ENCODE measurements around the gene TLR6.

TLR6 gene

GRCh38 chr4:38822748-38823303, 33.8 kb downstream of the TLR6 start:
- peaks cover 3% of the 10 kb centered on the region for H3K79me1 ChIP-seq (replicated peaks; ENCODE audit: low read length, poor library complexity, severe bottlenecking)
- peak overlapping the region in 1 of 2 experiments; percentile 7 for H3K18ac ChIP-seq (ENCODE audit: low read depth in 1 of 2, low read length in 2 of 2)

GRCh38 chr4:38821739-38822138, 34.9 kb downstream of the TLR6 start:
- 62% methylated on average over 1 of the region's 3 CpGs for WGBS
- Histone ChIP-seq H3K14ac (ENCODE audit: low read length in 2 of 2) (no peak overlapping the region), H2AFZ (ENCODE audit: low read depth, low read length) (no peak overlapping the region)

More at GRCh38 chr4:38822748-38823303, 33.8 kb downstream of the TLR6 start:
- 90% methylated on average over 5 of the region's 5 CpGs for WGBS
- no peak overlapping the region for H2BK15ac ChIP-seq (ENCODE audit: low read depth, poor library complexity, severe bottlenecking)
- no peak overlapping the region for H3K27ac ChIP-seq (ENCODE audit: low read length, poor library complexity, severe bottlenecking)
- no peak overlapping the region for H2BK120ac ChIP-seq (ENCODE audit: low read depth, low read length)
- no peaks in the 10 kb centered on the region for H3K27me3 ChIP-seq (ENCODE audit: control insufficient read depth in 1 of 2, insufficient read depth in 1 of 2, low read length in 2 of 2)
- H3K4me1 ChIP-seq (ENCODE audit: control insufficient read depth, insufficient read depth, low read depth, low read length): peaks cover 2% of the 10 kb centered on the region
- DNase-seq: no peak
- no peak overlapping the region for H2AK5ac ChIP-seq (ENCODE audit: low read length, severe bottlenecking)
- no peak overlapping the region for H2BK5ac ChIP-seq (ENCODE audit: low read depth, low read length, poor library complexity, severe bottlenecking)
- H3K4me3 ChIP-seq (ENCODE audit: insufficient read depth in 1 of 2, low read depth in 1 of 2, low read length in 2 of 2): no peak overlapping the region
- no peak overlapping the region for H4K8ac ChIP-seq (ENCODE audit: low read length)
- H3K23ac ChIP-seq (ENCODE audit: low read length in 2 of 2): no peak overlapping the region
- no peak overlapping the region for H3K9ac ChIP-seq (ENCODE audit: low read length)
- no peak overlapping the region for H2BK12ac ChIP-seq (ENCODE audit: low read length in 2 of 2)
- H3K36me3 ChIP-seq (ENCODE audit: control insufficient read depth in 1 of 2, insufficient read depth in 2 of 2, low read depth in 1 of 2, low read length in 2 of 2): peaks cover 0 to 2% of the 10 kb centered on the region in 2 experiments
- no peak overlapping the region for H3K4ac ChIP-seq (ENCODE audit: low read depth in 1 of 2, low read length in 2 of 2)
- H4K91ac ChIP-seq (ENCODE audit: low read length): no peak overlapping the region
- H3K9me3 ChIP-seq (ENCODE audit: control insufficient read depth, low read length): no peaks in the 10 kb centered on the region
- H2AFZ ChIP-seq (ENCODE audit: low read depth, low read length): no peak overlapping the region
- no peak overlapping the region for H3K4me2 ChIP-seq (ENCODE audit: low read length, poor library complexity, severe bottlenecking)
- no peak overlapping the region for H3K14ac ChIP-seq (ENCODE audit: low read length in 2 of 2)

GRCh38 chr4:38820329-38821061, 36.1 kb downstream of the TLR6 start:
- H3K4me1 ChIP-seq (ENCODE audit: control insufficient read depth, insufficient read depth, low read depth, low read length): peaks cover 2% of the 10 kb centered on the region
- no peak overlapping the region for H3K23ac ChIP-seq (ENCODE audit: low read length in 2 of 2)
- H3K79me1 ChIP-seq (replicated peaks; ENCODE audit: low read length, poor library complexity, severe bottlenecking): peaks cover 2% of the 10 kb centered on the region
- WGBS: 90% methylated on average over 2 of the region's 4 CpGs
- no peak overlapping the region for H3K4me3 ChIP-seq (ENCODE audit: insufficient read depth in 1 of 2, low read depth in 1 of 2, low read length in 2 of 2)
- no peak overlapping the region for H2BK5ac ChIP-seq (ENCODE audit: low read depth, low read length, poor library complexity, severe bottlenecking)
- no peak for DNase-seq
- H4K8ac ChIP-seq (ENCODE audit: low read length): no peak overlapping the region
- H2BK15ac ChIP-seq (ENCODE audit: low read depth, poor library complexity, severe bottlenecking): no peak overlapping the region
- no peak overlapping the region for H2AK5ac ChIP-seq (ENCODE audit: low read length, severe bottlenecking)
- no peak overlapping the region for H3K14ac ChIP-seq (ENCODE audit: low read length in 2 of 2)
- no peak overlapping the region for H3K4me2 ChIP-seq (ENCODE audit: low read length, poor library complexity, severe bottlenecking)
- H3K18ac ChIP-seq (ENCODE audit: low read depth in 1 of 2, low read length in 2 of 2): peak overlapping the region in 1 of 2 experiments; percentile 34
- H3K9ac ChIP-seq (ENCODE audit: low read length): no peak overlapping the region
- H2BK12ac ChIP-seq (ENCODE audit: low read length in 2 of 2): peak overlapping the region in 1 of 2 experiments; percentile 89
- no peak overlapping the region for H4K91ac ChIP-seq (ENCODE audit: low read length)
- no peaks in the 10 kb centered on the region for H3K27me3 ChIP-seq (ENCODE audit: control insufficient read depth in 1 of 2, insufficient read depth in 1 of 2, low read length in 2 of 2)
- H3K4ac ChIP-seq (ENCODE audit: low read depth in 1 of 2, low read length in 2 of 2): no peak overlapping the region
- peaks cover 0 to 2% of the 10 kb centered on the region in 2 experiments for H3K36me3 ChIP-seq (ENCODE audit: control insufficient read depth in 1 of 2, insufficient read depth in 2 of 2, low read depth in 1 of 2, low read length in 2 of 2)
- no peak overlapping the region for H2AFZ ChIP-seq (ENCODE audit: low read depth, low read length)
- no peaks in the 10 kb centered on the region for H3K9me3 ChIP-seq (ENCODE audit: control insufficient read depth, low read length)
- H2BK120ac ChIP-seq (ENCODE audit: low read depth, low read length): no peak overlapping the region
- no peak overlapping the region for H3K27ac ChIP-seq (ENCODE audit: low read length, poor library complexity, severe bottlenecking)

More at GRCh38 chr4:38821739-38822138, 34.9 kb downstream of the TLR6 start:
- Histone ChIP-seq H3K9me3 (ENCODE audit: control insufficient read depth, low read length) (no peaks in the 10 kb centered on the region), H3K4me1 (ENCODE audit: control insufficient read depth, insufficient read depth, low read depth, low read length) (peaks cover 2% of the 10 kb centered on the region), H3K27ac (ENCODE audit: low read length, poor library complexity, severe bottlenecking) (no peak overlapping the region), H3K18ac (ENCODE audit: low read depth in 1 of 2, low read length in 2 of 2) (no peak overlapping the region), H2BK5ac (ENCODE audit: low read depth, low read length, poor library complexity, severe bottlenecking) (no peak overlapping the region), H3K4ac (ENCODE audit: low read depth in 1 of 2, low read length in 2 of 2) (no peak overlapping the region), H3K23ac (ENCODE audit: low read length in 2 of 2) (no peak overlapping the region), H3K27me3 (ENCODE audit: control insufficient read depth in 1 of 2, insufficient read depth in 1 of 2, low read length in 2 of 2) (no peaks in the 10 kb centered on the region), H3K36me3 (ENCODE audit: control insufficient read depth in 1 of 2, insufficient read depth in 2 of 2, low read depth in 1 of 2, low read length in 2 of 2) (peaks cover 0 to 2% of the 10 kb centered on the region in 2 experiments), H2BK12ac (ENCODE audit: low read length in 2 of 2) (no peak overlapping the region), H3K4me2 (ENCODE audit: low read length, poor library complexity, severe bottlenecking) (no peak overlapping the region), H3K4me3 (ENCODE audit: insufficient read depth in 1 of 2, low read depth in 1 of 2, low read length in 2 of 2) (no peak overlapping the region), H3K79me1 (replicated peaks; ENCODE audit: low read length, poor library complexity, severe bottlenecking) (peaks cover 3% of the 10 kb centered on the region), H2BK120ac (ENCODE audit: low read depth, low read length) (no peak overlapping the region), H2BK15ac (ENCODE audit: low read depth, poor library complexity, severe bottlenecking) (no peak overlapping the region), H3K9ac (ENCODE audit: low read length) (no peak overlapping the region), H4K91ac (ENCODE audit: low read length) (no peak overlapping the region), H2AK5ac (ENCODE audit: low read length, severe bottlenecking) (no peak overlapping the region), H4K8ac (ENCODE audit: low read length) (no peak overlapping the region)
- peak; percentile 86 for DNase-seq

GRCh38 chr4:38819569-38819968, 37.0 kb downstream of the TLR6 start:
- no peak overlapping the region for H2BK12ac ChIP-seq (ENCODE audit: low read length in 2 of 2)
- peaks cover 0 to 2% of the 10 kb centered on the region in 2 experiments for H3K36me3 ChIP-seq (ENCODE audit: control insufficient read depth in 1 of 2, insufficient read depth in 2 of 2, low read depth in 1 of 2, low read length in 2 of 2)
- H3K14ac ChIP-seq (ENCODE audit: low read length in 2 of 2): no peak overlapping the region
- 80% methylated on average over 3 of the region's 3 CpGs for WGBS
- H3K18ac ChIP-seq (ENCODE audit: low read depth in 1 of 2, low read length in 2 of 2): no peak overlapping the region
- no peak overlapping the region for H3K4ac ChIP-seq (ENCODE audit: low read depth in 1 of 2, low read length in 2 of 2)
- no peaks in the 10 kb centered on the region for H3K9me3 ChIP-seq (ENCODE audit: control insufficient read depth, low read length)
- H3K4me2 ChIP-seq (ENCODE audit: low read length, poor library complexity, severe bottlenecking): no peak overlapping the region
- H2AFZ ChIP-seq (ENCODE audit: low read depth, low read length): no peak overlapping the region
- H3K23ac ChIP-seq (ENCODE audit: low read length in 2 of 2): no peak overlapping the region
- H4K8ac ChIP-seq (ENCODE audit: low read length): no peak overlapping the region
- no peak overlapping the region for H3K4me3 ChIP-seq (ENCODE audit: insufficient read depth in 1 of 2, low read depth in 1 of 2, low read length in 2 of 2)
- H2BK120ac ChIP-seq (ENCODE audit: low read depth, low read length): no peak overlapping the region
- DNase-seq: peak; percentile 49
- H3K27ac ChIP-seq (ENCODE audit: low read length, poor library complexity, severe bottlenecking): no peak overlapping the region
- peaks cover 2% of the 10 kb centered on the region for H3K4me1 ChIP-seq (ENCODE audit: control insufficient read depth, insufficient read depth, low read depth, low read length)
- no peaks in the 10 kb centered on the region for H3K27me3 ChIP-seq (ENCODE audit: control insufficient read depth in 1 of 2, insufficient read depth in 1 of 2, low read length in 2 of 2)
- no peak overlapping the region for H2BK5ac ChIP-seq (ENCODE audit: low read depth, low read length, poor library complexity, severe bottlenecking)
- H4K91ac ChIP-seq (ENCODE audit: low read length): no peak overlapping the region
- H2AK5ac ChIP-seq (ENCODE audit: low read length, severe bottlenecking): no peak overlapping the region
- H2BK15ac ChIP-seq (ENCODE audit: low read depth, poor library complexity, severe bottlenecking): no peak overlapping the region
- H3K9ac ChIP-seq (ENCODE audit: low read length): no peak overlapping the region
- H3K79me1 ChIP-seq (replicated peaks; ENCODE audit: low read length, poor library complexity, severe bottlenecking): peaks cover 1% of the 10 kb centered on the region

Measured in mesenchymal stem cell (in vitro differentiated cells and primary cell).